DOHH2 (cell line): Measurements from ENCODE around the gene CRX.

Experiments used
- H3F3A ChIP-seq: fragments of 200-600 bp; sonication (generic), shearing (Covaris generic); 2 replicates; pipeline ENCODE4 v1.6.0; 2016; ENCODE audit warnings: antibody characterized with exemption, mild to moderate bottlenecking; ENCODE audit not compliant: control insufficient read depth, insufficient read depth
- H3K27ac ChIP-seq: fragments of 200-600 bp; sonication (generic); 2 replicates; pipeline ENCODE4 v1.5.1; 2014; ENCODE audit warnings: low read depth, mild to moderate bottlenecking, low read length, moderate library complexity
- H3K27me3 ChIP-seq: fragments of 200-600 bp; sonication (generic); 2 replicates; pipeline ENCODE4 v1.6.1; 2014; ENCODE audit warnings: mild to moderate bottlenecking, low read length, mixed read lengths; ENCODE audit not compliant: control insufficient read depth
- H3K36me3 ChIP-seq: fragments of 200-600 bp; sonication (generic); 2 replicates; pipeline ENCODE4 v1.6.1; 2014; ENCODE audit warnings: mild to moderate bottlenecking, low read length, moderate library complexity, mixed read lengths; ENCODE audit not compliant: control insufficient read depth
- H3K4me1 ChIP-seq: fragments of 200-600 bp; sonication (generic); 2 replicates; pipeline ENCODE4 v1.6.1; 2014; ENCODE audit warnings: mild to moderate bottlenecking, low read length, mixed read lengths; ENCODE audit not compliant: control insufficient read depth
- H3K4me2 ChIP-seq: fragments of 200-600 bp; sonication (generic); 2 replicates; pipeline ENCODE4 v1.6.0; 2014; ENCODE audit warnings: mild to moderate bottlenecking, low read length, moderate library complexity
- H3K4me3 ChIP-seq: fragments of 200-600 bp; sonication (generic); 2 replicates; pipeline ENCODE4 v1.5.1; 2014; ENCODE audit warnings: mild to moderate bottlenecking, low read length, mixed read lengths
- H3K79me2 ChIP-seq: fragments of 200-600 bp; sonication (generic); 2 replicates; pipeline ENCODE4 v1.6.1; 2014; ENCODE audit warnings: mild to moderate bottlenecking, low read length, mixed read lengths; ENCODE audit not compliant: control insufficient read depth
- H3K9me2 ChIP-seq: fragments of 200-600 bp; sonication (generic); replicated peaks from 2 replicates; pipeline ENCODE4 v1.6.1; 2014; ENCODE audit warnings: mild to moderate bottlenecking, low read length, mixed read lengths; ENCODE audit not compliant: control insufficient read depth
- H3K9me3 ChIP-seq: fragments of 200-600 bp; sonication (generic); 2 replicates; pipeline ENCODE4 v1.6.1; 2014; ENCODE audit warnings: antibody characterized with exemption, low read length, mixed read lengths; ENCODE audit not compliant: control insufficient read depth, insufficient read depth
- H4K20me1 ChIP-seq: fragments of 200-600 bp; sonication (generic); 2 replicates; pipeline ENCODE4 v1.6.0; 2014; ENCODE audit warnings: low read depth, mild to moderate bottlenecking, antibody characterized with exemption, low read length, moderate library complexity; ENCODE audit not compliant: control insufficient read depth, insufficient read depth
- EZH2phosphoT487 ChIP-seq: fragments of 200-600 bp; sonication (generic); IDR thresholded peaks from 2 replicates; pipeline ENCODE4 v1.6.1; 2017; ENCODE audit warnings: borderline replicate concordance, mild to moderate bottlenecking, antibody characterized with exemption, low read length, moderate library complexity, mixed read lengths
- TF ChIP-seq, protein P1 (sequence below): fragments of 200-600 bp; sonication (generic); IDR thresholded peaks from one replicate; pipeline ENCODE4 v1.5.1; 2014; ENCODE audit warnings: antibody characterized with exemption, mild to moderate bottlenecking, low read depth, low read length; ENCODE audit not compliant: poor library complexity, severe bottlenecking

The CRX gene

DNA sequence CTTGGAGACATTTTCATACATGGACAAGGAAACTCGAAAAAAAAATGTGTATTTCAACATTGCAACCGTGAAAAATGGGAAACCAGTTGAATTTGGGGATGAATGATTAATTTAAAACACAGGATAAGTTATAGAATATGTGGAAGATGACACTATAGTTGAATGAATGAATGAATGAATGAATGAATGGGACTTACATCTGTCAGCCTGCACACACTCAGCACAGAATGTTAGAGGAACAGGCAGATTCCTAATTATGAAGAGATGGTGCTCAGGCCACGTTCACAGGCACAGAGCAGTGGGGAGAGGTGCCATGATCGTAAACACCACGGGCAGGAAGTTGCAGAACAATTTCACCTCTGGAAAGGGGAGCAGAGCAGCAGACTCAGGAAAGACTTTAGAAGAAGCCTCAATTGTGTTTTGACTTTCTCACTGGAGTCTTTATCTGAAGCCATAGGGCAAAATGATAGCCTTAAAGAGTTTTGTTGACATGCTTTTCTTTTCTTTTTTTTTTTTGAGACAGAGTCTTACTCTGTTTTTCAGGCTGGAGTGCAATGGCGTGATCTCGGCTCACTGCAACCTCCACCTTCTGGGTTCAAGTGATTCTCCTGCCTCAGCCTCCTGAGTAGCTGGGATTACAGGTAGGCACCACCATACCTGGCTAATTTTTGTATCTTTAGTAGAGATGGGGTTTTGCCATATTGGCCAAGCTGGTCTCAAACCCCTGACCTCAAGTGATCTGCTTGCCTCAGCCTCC lies 69.3 kb downstream of the CRX start:
- Histone ChIP-seq H4K20me1 (no peaks in the 10 kb centered on the region), H3F3A (no peaks in the 10 kb centered on the region), H3K4me1 (no peaks in the 10 kb centered on the region), H3K79me2 (no peaks in the 10 kb centered on the region), H3K9me3 (no peaks in the 10 kb centered on the region), H3K4me3 (no peak overlapping the region), H3K4me2 (no peak overlapping the region), H3K27me3 (no peaks in the 10 kb centered on the region), H3K27ac (no peak overlapping the region), H3K36me3 (no peaks in the 10 kb centered on the region), H3K9me2 (no peaks in the 10 kb centered on the region)
- TF ChIP-seq, protein P1, sequence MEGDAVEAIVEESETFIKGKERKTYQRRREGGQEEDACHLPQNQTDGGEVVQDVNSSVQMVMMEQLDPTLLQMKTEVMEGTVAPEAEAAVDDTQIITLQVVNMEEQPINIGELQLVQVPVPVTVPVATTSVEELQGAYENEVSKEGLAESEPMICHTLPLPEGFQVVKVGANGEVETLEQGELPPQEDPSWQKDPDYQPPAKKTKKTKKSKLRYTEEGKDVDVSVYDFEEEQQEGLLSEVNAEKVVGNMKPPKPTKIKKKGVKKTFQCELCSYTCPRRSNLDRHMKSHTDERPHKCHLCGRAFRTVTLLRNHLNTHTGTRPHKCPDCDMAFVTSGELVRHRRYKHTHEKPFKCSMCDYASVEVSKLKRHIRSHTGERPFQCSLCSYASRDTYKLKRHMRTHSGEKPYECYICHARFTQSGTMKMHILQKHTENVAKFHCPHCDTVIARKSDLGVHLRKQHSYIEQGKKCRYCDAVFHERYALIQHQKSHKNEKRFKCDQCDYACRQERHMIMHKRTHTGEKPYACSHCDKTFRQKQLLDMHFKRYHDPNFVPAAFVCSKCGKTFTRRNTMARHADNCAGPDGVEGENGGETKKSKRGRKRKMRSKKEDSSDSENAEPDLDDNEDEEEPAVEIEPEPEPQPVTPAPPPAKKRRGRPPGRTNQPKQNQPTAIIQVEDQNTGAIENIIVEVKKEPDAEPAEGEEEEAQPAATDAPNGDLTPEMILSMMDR = no peak
- no peak for TF ChIP-seq EZH2phosphoT487

DNA sequence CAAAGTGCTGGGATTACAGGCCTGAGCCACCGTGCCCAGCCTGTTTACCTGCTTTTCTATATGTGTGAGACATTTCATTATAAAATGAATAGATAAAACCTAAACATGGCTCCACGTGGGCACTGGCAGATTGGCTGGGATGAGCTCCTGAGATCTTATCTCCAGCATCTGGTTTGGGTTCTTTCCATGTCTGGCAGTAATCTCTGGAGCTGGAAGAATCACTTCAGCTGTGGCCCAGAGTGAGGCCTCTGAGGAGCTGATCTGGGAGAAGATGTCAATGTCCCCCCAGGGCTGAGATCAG lies 69.8 kb downstream of the CRX start:
- Histone ChIP-seq H3K27me3 (no peaks in the 10 kb centered on the region), H3F3A (no peaks in the 10 kb centered on the region), H3K36me3 (no peaks in the 10 kb centered on the region), H4K20me1 (no peaks in the 10 kb centered on the region), H3K79me2 (no peaks in the 10 kb centered on the region), H3K9me2 (no peaks in the 10 kb centered on the region), H3K4me1 (no peaks in the 10 kb centered on the region), H3K9me3 (no peaks in the 10 kb centered on the region), H3K4me3 (no peak overlapping the region), H3K4me2 (no peak overlapping the region), H3K27ac (no peak overlapping the region)
- TF ChIP-seq, protein P1 = no peak
- no peak for TF ChIP-seq EZH2phosphoT487

DNA sequence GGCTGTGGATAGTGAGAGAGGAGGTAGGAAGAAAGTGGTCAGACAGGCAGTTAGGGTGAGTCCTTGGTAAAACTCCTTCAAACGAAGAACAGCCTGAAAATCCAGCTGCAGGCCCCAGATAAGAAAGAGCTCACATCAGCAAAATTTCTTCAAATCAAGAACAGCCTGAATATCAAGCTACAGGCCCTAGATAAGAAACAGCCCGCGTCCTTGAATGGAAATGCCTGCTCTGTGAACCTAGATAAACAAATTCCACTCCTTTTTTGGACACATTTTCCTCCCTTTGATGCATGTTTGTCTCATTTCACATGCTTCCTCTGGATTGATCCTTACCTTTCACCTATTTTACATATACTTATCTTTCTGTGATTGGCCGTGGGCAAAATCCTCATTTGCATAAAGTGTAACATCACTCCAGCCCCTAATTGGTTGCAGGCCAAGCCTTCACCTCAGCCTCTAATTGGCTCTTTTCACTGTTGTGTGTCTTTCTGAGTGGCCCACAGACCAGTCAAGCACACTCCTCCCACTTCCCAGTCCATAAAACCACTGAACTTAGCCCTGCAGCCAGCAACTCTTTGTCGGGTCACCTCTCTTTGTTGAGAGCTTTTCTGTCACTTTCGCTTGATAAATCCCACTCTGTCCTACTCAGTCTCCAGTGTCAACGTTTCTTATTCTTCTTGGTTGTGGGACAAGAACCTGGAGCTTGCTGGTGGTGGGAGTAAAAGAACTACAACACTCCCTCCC lies 70.4 kb downstream of the CRX start:
- Histone ChIP-seq H3K27ac (no peak overlapping the region), H3K9me2 (no peaks in the 10 kb centered on the region), H3K9me3 (no peaks in the 10 kb centered on the region), H3K27me3 (no peaks in the 10 kb centered on the region), H3F3A (no peaks in the 10 kb centered on the region), H3K4me3 (no peak overlapping the region), H3K4me1 (no peaks in the 10 kb centered on the region), H3K36me3 (no peaks in the 10 kb centered on the region), H4K20me1 (no peaks in the 10 kb centered on the region), H3K79me2 (no peaks in the 10 kb centered on the region), H3K4me2 (no peak overlapping the region)
- no peak for TF ChIP-seq EZH2phosphoT487
- TF ChIP-seq, protein P1 = no peak
